Cortex of kidney (tissue), 1 donor: ENCODE results near the gene ARHGEF7.

Experiments used
- DNase-seq: peaks from one replicate; lab custom pipeline; 2025; lab: John Stamatoyannopoulos, UW

The ARHGEF7 gene

DNA sequence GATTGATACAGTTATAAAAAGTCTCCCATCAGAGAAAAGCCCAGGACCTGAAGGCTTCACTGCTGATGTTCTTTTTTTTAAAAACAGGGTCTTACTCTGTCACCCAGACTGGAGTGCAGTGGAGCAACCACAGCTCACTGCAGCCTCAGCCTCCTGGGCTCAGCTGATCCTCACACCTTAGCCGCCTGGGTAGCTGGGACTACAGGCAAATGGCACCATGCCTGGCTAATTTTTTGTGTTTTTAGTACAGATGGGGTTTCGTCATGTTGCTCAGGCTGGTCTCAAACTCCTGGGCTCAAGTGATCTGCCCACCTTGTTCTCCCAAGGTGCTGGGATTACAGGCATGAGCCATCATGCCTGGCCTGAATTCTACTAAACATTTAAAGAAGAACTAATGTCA is 238.4 kb downstream of the ARHGEF7 start:
- DNase-seq, result no peak

DNA sequence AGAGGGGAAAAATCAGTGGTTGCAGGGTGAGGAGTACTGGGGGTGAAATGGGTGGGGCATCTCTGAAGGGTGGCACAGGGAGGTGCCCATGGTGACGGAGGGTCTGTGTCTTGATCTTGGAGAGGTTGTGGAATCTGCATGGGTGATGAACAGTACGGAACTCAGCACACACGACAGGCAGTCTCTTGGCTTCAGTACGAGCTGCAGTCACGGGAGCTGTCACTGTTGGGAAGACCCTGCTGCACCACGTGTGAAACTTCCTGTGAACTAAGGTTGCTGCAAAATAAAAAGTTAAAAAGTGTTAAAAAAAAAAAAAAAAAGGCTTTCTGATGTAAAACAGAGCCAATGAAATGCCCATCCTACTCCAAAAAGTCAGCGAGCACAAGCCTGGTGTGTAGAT is 239.7 kb downstream of the ARHGEF7 start:
- no peak for DNase-seq
